Ureter (tissue), 1 donor: ENCODE data around the gene OR8B2. TPM values are rescaled to one million over a fixed set of nuclear protein-coding genes. Genes with fewer than 3 reads are reported as not detected.

Source experiments
- total RNA-seq: library from RNA; stranded (reverse); gene quantifications from one replicate; pipeline ENCODE4 v1.2.4, GENCODE V29; 2023
- donor health status: DM: yes; HTN: yes; CAD: no.

OR8B2 gene
- total RNA-seq, 1 donor from 2014 or later, result not detected

Other genes starting within 250 kb of the OR8B2 start
- gene OR10D3, start 201.2 kb downstream of the OR8B2 start, total RNA-seq, result not detected
- gene OR8G1, start 143.4 kb downstream of the OR8B2 start, total RNA-seq, result not detected
- not detected for gene OR8G5, start 128.1 kb downstream of the OR8B2 start, total RNA-seq
- gene OR8D1, start 70.5 kb downstream of the OR8B2 start, total RNA-seq, result not detected
- not detected for gene OR8D2, start 64.3 kb downstream of the OR8B2 start, total RNA-seq
- gene OR8B3, start 14.5 kb upstream of the OR8B2 start, total RNA-seq, result not detected
- not detected for gene OR8B4, start 40.4 kb upstream of the OR8B2 start, total RNA-seq
- not detected for gene OR8B8, start 61.2 kb upstream of the OR8B2 start, total RNA-seq
- not detected for gene OR8B12, start 159.2 kb upstream of the OR8B2 start, total RNA-seq
- gene OR8A1, start 185.5 kb upstream of the OR8B2 start, total RNA-seq, result not detected
- not detected for gene PANX3, start 226.9 kb upstream of the OR8B2 start, total RNA-seq
- 39.5 TPM for gene TBRG1, start 238.4 kb upstream of the OR8B2 start, total RNA-seq